Endothelial cell of umbilical vein (primary cell): ENCODE measurements around the gene NUDT14.

Experiments
- EZH2 ChIP-seq: IDR thresholded peaks from 2 replicates; pipeline ENCODE4 v1.6.1; 2012; ENCODE audit warnings: borderline replicate concordance, low read depth, mild to moderate bottlenecking, moderate library complexity, low read length, inconsistent platforms; ENCODE audit not compliant: severe bottlenecking
- GATA2 ChIP-seq: IDR thresholded peaks from 2 replicates; pipeline ENCODE4 v1.7.0; 2011; ENCODE audit warnings: low read depth, mild to moderate bottlenecking, moderate library complexity, mixed read lengths, low read length; ENCODE audit not compliant: insufficient read length, insufficient read depth
- JUN ChIP-seq: IDR thresholded peaks from 2 replicates; pipeline ENCODE4 v1.6.1; 2011; ENCODE audit warnings: borderline replicate concordance, low read depth; ENCODE audit not compliant: insufficient read length, insufficient read depth
- MYC ChIP-seq: IDR thresholded peaks from one replicate; pipeline ENCODE4 v1.6.1; 2011; ENCODE audit warnings: mild to moderate bottlenecking, low read depth, low read length
- POLR2A ChIP-seq: IDR thresholded peaks from 2 replicates; pipeline ENCODE4 v1.6.1; 2012; ENCODE audit warnings: low read depth, mild to moderate bottlenecking, control low read depth, low read length
- POLR2AphosphoS5 ChIP-seq: IDR thresholded peaks from 2 replicates; pipeline ENCODE4 v1.6.1; 2012; ENCODE audit warnings: low read depth, mild to moderate bottlenecking, control low read depth, low read length, moderate library complexity; ENCODE audit not compliant: insufficient read depth
- TF ChIP-seq, protein P1 (sequence below), 2 donors: IDR thresholded peaks; 1 replicate in 1 of 2; 2 replicates in 1 of 2; pipeline ENCODE4 v1.5.1; 2011; ENCODE audit warnings: low read length in 2 of 2, mild to moderate bottlenecking in 2 of 2, moderate library complexity in 2 of 2, control low read depth in 1 of 2, inconsistent platforms in 1 of 2, low read depth in 1 of 2; ENCODE audit not compliant: insufficient read depth in 1 of 2; ENCODE audit errors: extremely low read depth in 1 of 2
- TF ChIP-seq, protein P2 (sequence below): IDR thresholded peaks from 2 replicates; pipeline ENCODE4 v1.6.1; 2011; ENCODE audit not compliant: insufficient read depth, insufficient read length

DNA sequence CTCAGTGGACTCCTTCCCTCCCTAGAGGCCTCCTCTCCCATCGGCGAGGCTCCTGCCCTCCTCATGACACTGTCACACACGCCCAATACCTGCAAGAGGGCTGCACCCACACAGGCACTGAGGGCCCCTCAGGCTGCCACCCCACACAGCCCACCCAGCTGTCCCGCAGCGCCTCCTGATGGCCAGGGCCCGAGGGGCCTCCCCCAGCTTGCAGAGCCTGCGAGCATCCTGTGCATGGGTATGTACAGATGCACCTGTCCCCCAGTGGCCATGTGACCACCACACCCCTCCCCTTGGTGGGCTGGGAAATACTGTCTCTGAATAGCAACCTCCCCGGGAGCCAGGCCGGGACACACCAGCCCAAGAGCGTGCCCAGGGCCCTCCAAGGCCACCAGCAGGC lies 19.0 kb upstream of the NUDT14 start:
- TF ChIP-seq, protein P1, sequence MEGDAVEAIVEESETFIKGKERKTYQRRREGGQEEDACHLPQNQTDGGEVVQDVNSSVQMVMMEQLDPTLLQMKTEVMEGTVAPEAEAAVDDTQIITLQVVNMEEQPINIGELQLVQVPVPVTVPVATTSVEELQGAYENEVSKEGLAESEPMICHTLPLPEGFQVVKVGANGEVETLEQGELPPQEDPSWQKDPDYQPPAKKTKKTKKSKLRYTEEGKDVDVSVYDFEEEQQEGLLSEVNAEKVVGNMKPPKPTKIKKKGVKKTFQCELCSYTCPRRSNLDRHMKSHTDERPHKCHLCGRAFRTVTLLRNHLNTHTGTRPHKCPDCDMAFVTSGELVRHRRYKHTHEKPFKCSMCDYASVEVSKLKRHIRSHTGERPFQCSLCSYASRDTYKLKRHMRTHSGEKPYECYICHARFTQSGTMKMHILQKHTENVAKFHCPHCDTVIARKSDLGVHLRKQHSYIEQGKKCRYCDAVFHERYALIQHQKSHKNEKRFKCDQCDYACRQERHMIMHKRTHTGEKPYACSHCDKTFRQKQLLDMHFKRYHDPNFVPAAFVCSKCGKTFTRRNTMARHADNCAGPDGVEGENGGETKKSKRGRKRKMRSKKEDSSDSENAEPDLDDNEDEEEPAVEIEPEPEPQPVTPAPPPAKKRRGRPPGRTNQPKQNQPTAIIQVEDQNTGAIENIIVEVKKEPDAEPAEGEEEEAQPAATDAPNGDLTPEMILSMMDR (IDR thresholded peaks at IDR 0.05; ENCODE audit: extremely low read depth in 1 of 2, insufficient read depth in 1 of 2, low read depth in 1 of 2, low read length in 2 of 2): peak in 1 of 2 donors; percentile 35
- TF ChIP-seq POLR2A (no peak), EZH2 (no peak), GATA2 (no peak), JUN (no peak), POLR2AphosphoS5 (no peak), MYC (no peak)
- TF ChIP-seq, protein P2, sequence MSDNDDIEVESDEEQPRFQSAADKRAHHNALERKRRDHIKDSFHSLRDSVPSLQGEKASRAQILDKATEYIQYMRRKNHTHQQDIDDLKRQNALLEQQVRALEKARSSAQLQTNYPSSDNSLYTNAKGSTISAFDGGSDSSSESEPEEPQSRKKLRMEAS: no peak
